GM19023 (cell line): ENCODE results near the gene NAGS.
"Not testable (repeated sequence)": the region's sequence is repeated elsewhere in the genome, so short reads cannot be mapped to it uniquely, and the experiment has no call there.

Source experiments
- ATAC-seq: cut with Tn5 transposase; IDR thresholded peaks from one replicate; pipeline ENCODE4 v1.9.1; 2021; ENCODE audit warnings: mild to moderate bottlenecking, moderate library complexity; ENCODE audit not compliant: unreplicated experiment

The NAGS gene

GRCh38 chr17:43983515-43984411 lies 20.7 kb upstream of the NAGS start:
- ATAC-seq, result no peak

GRCh38 chr17:43984521-43984920 lies 19.9 kb upstream of the NAGS start:
- no peak for ATAC-seq

GRCh38 chr17:43986225-43986981 lies 18.0 kb upstream of the NAGS start:
- no peak for ATAC-seq

GRCh38 chr17:43987131-43988021 lies 17.0 kb upstream of the NAGS start:
- ATAC-seq, result no peak

- no peak for ATAC-seq
Observed at GRCh38 chr17:43988301-43988700, 16.1 kb upstream of the NAGS start.

- ATAC-seq, result no peak
Observed at GRCh38 chr17:43992641-43993040, 11.8 kb upstream of the NAGS start.

- no peak for ATAC-seq
Observed at GRCh38 chr17:43994272-43995149, 9.9 kb upstream of the NAGS start.

- no peak for ATAC-seq
Observed at GRCh38 chr17:43995150-43995471, 9.3 kb upstream of the NAGS start.

- not testable (repeated sequence) for ATAC-seq
Observed at GRCh38 chr17:43997180-43997579, 7.2 kb upstream of the NAGS start.

GRCh38 chr17:43998552-43998951 lies 5.9 kb upstream of the NAGS start:
- ATAC-seq, result no peak

- ATAC-seq, result no peak
Observed at GRCh38 chr17:43999024-43999423, 5.4 kb upstream of the NAGS start.

GRCh38 chr17:44000141-44000860 lies 4.1 kb upstream of the NAGS start:
- ATAC-seq, result no peak

- ATAC-seq, result no peak
Observed at GRCh38 chr17:44000871-44001460, 3.5 kb upstream of the NAGS start.

- no peak for ATAC-seq
Observed at GRCh38 chr17:44001461-44001920, 2.9 kb upstream of the NAGS start.

GRCh38 chr17:44002141-44002848 lies 2.1 kb upstream of the NAGS start:
- ATAC-seq, result no peak

- ATAC-seq, result no peak
Observed at GRCh38 chr17:44004761-44005526, 522 bp downstream of the NAGS start.

- ATAC-seq, result no peak
Observed at GRCh38 chr17:44005527-44006271, 1.3 kb downstream of the NAGS start.
